ENCODE data around the gene NUBP2.

GRCh38 chr16:1800701-1801100 lies 17.9 kb downstream of the NUBP2 start:
- TF ChIP-seq CTCF (IDR thresholded peaks at IDR 0.05) (no peak), ZFX (IDR thresholded peaks at IDR 0.05; ENCODE audit: borderline replicate concordance) (no peak)

All from 22Rv1 (cell line).